OCI-LY7 (cell line): ENCODE measurements around the gene COMP. TPM values are rescaled to one million over a fixed set of nuclear protein-coding genes. Genes with fewer than 3 reads are reported as not detected.

Experiments
- BruUV-seq: library from RNA; stranded (reverse); fragments of 400-500 nt; replicated peaks from 2 replicates; lab custom pipeline; 2021; lab: Mats Ljungman, UMichigan
- CTCF ChIA-PET: fragments of 300-600 bp; sonication (Branson Sonifier 250); formaldehyde crosslinking; loops from one replicate; lab custom pipeline; 2022; ENCODE audit warnings: antibody characterized with exemption; ENCODE audit not compliant: unreplicated experiment; lab: Charles Lee
- POLR2A ChIA-PET: fragments of 300-600 bp; sonication (Branson Sonifier 250); formaldehyde crosslinking; loops from one replicate; lab custom pipeline; 2022; ENCODE audit warnings: antibody characterized with exemption; lab: Charles Lee
- DNase-seq: peaks from one replicate; pipeline ENCODE4 v3.0.0-alpha.2; 2015; ENCODE audit warnings: low spot score
- H2AFZ ChIP-seq: fragments of 200-600 bp; sonication (generic), shearing (Covaris generic); 2 replicates; pipeline ENCODE4 v1.6.1; 2014; ENCODE audit warnings: mild to moderate bottlenecking, antibody characterized with exemption, low read length, moderate library complexity
- H3K27ac ChIP-seq: fragments of 200-600 bp; sonication (generic); 2 replicates; pipeline ENCODE4 v1.5.1; 2014; ENCODE audit warnings: mixed run types, low read depth, mild to moderate bottlenecking, moderate library complexity, low read length, inconsistent platforms; ENCODE audit not compliant: poor library complexity, severe bottlenecking
- H3K36me3 ChIP-seq: fragments of 200-600 bp; sonication (generic); 2 replicates; pipeline ENCODE4 v1.6.1; 2014; ENCODE audit warnings: mild to moderate bottlenecking, antibody characterized with exemption, low read length, moderate library complexity, mixed read lengths; ENCODE audit not compliant: insufficient read depth
- H3K4me1 ChIP-seq: fragments of 200-600 bp; sonication (generic); 2 replicates; pipeline ENCODE4 v1.5.1; 2014; ENCODE audit warnings: mild to moderate bottlenecking, low read length; ENCODE audit not compliant: insufficient read depth, poor library complexity, severe bottlenecking
- H3K4me2 ChIP-seq: fragments of 200-600 bp; sonication (generic); 2 replicates; pipeline ENCODE4 v1.6.1; 2014; ENCODE audit warnings: mild to moderate bottlenecking, low read length
- H3K4me3 ChIP-seq: fragments of 200-600 bp; sonication (generic); 2 replicates; pipeline ENCODE4 v1.5.1; 2014; ENCODE audit warnings: mild to moderate bottlenecking, low read depth, low read length; ENCODE audit not compliant: poor library complexity, severe bottlenecking
- H3K79me2 ChIP-seq: fragments of 200-600 bp; sonication (generic); 2 replicates; pipeline ENCODE4 v1.6.1; 2016; ENCODE audit warnings: low read depth, mild to moderate bottlenecking, low read length, moderate library complexity, mixed read lengths; ENCODE audit not compliant: insufficient read depth
- H3K9me2 ChIP-seq: fragments of 200-600 bp; sonication (generic); 2 replicates; pipeline ENCODE4 v1.6.1; 2016; ENCODE audit warnings: mild to moderate bottlenecking, low read length, mixed read lengths; ENCODE audit not compliant: insufficient read depth
- H3K9me3 ChIP-seq: fragments of 200-600 bp; sonication (generic); 2 replicates; pipeline ENCODE4 v1.6.1; 2014; ENCODE audit warnings: mild to moderate bottlenecking, mixed run types, low read length, mixed read lengths
- H4K20me1 ChIP-seq: fragments of 200-600 bp; sonication (generic); 2 replicates; pipeline ENCODE4 v1.6.1; 2014; ENCODE audit warnings: mild to moderate bottlenecking, antibody characterized with exemption, low read length, moderate library complexity, mixed read lengths; ENCODE audit not compliant: insufficient read depth
- CTCF ChIP-seq: fragments of 200-600 bp; sonication (generic); conservative IDR thresholded peaks from 2 replicates; pipeline ENCODE4 v1.5.1; 2014; ENCODE audit warnings: mild to moderate bottlenecking, antibody characterized with exemption, low read length, moderate library complexity, mixed read lengths
- EZH2phosphoT487 ChIP-seq: fragments of 200-600 bp; sonication (generic); IDR thresholded peaks from 2 replicates; pipeline ENCODE4 v1.6.1; 2018; ENCODE audit warnings: low read depth, borderline replicate concordance, mild to moderate bottlenecking, mixed run types, antibody characterized with exemption, low read length, moderate library complexity, mixed read lengths
- intact Hi-C: fragments of 100-400 bp; cut with micrococcal nuclease; formaldehyde crosslinking; loops from one replicate; pipeline ENCODE4 v1.10.0; 2022; ENCODE audit not compliant: unreplicated experiment
- total RNA-seq, 2 experiments: library from RNA; depleted of rRNA in 1 of 2; stranded (reverse); fragments of >200 nt in 1 of 2; shearing (Covaris generic) in 1 of 2; gene quantifications; 2 replicates each; pipeline ENCODE4 v1.2.3, GENCODE V29; 2014 to 2022

COMP gene
- total RNA-seq, 2 experiments from 2014 or later = not detected

GRCh38 chr19:18833849-18834643 is 42.9 kb upstream of the COMP start:
- BruUV-seq = TSS peak; percentile 62
- Histone ChIP-seq H3K36me3 (peaks cover 66% of the 10 kb centered on the region), H3K27ac (no peak overlapping the region), H4K20me1 (peaks cover 42% of the 10 kb centered on the region), H3K4me3 (peak overlapping the region; percentile 94), H3K9me3 (no peaks in the 10 kb centered on the region), H2AFZ (no peak overlapping the region), H3K4me2 (peak overlapping the region; percentile 99), H3K79me2 (peaks cover 68% of the 10 kb centered on the region), H3K4me1 (peaks cover 26% of the 10 kb centered on the region), H3K9me2 (no peaks in the 10 kb centered on the region)
- DNase-seq = no peak
- POLR2A ChIA-PET = interaction anchor here (0.5 to 0.6 kb wide), 3 partner anchors 16 to 212 kb away, joined by 3 to 5 read pairs (median 4); no protein-coding TSS in a partner anchor
- no peak for TF ChIP-seq EZH2phosphoT487
- TF ChIP-seq CTCF = no peak
- intact Hi-C loops = loop anchor here (5.0 to 10.0 kb wide), 3 partner anchors 152 to 409 kb away; partner anchors contain the start of genes CRTC1 and REX1BD
- CTCF ChIA-PET = no interaction called here

- Histone ChIP-seq H3K27ac (peak overlapping the region; percentile 72), H3K79me2 (peaks cover 58% of the 10 kb centered on the region), H3K4me1 (peaks cover 26% of the 10 kb centered on the region), H3K9me3 (no peaks in the 10 kb centered on the region), H2AFZ (no peak overlapping the region), H3K9me2 (no peaks in the 10 kb centered on the region), H3K4me2 (peak overlapping the region; percentile 99), H4K20me1 (peaks cover 42% of the 10 kb centered on the region), H3K36me3 (peaks cover 57% of the 10 kb centered on the region), H3K4me3 (peak overlapping the region; percentile 94)
- DNase-seq = peak; percentile 21
- ChIA-PET CTCF (no interaction called here), POLR2A (interaction anchor here (0.5 kb wide), 1 partner anchor 571 kb away, joined by 5 read pairs; no protein-coding TSS in a partner anchor)
- no TSS peak for BruUV-seq
- intact Hi-C loops = loop anchor here (5.0 to 10.0 kb wide), 3 partner anchors 151 to 408 kb away; partner anchors contain the start of genes CRTC1 and REX1BD
- TF ChIP-seq EZH2phosphoT487 (no peak), CTCF (no peak)
Measured at GRCh38 chr19:18833141-18833476, 42.0 kb upstream of the COMP start.
